CD4-positive, alpha-beta memory T cell (primary cell): ENCODE data around the gene ANKDD1A. TPM values are rescaled to one million over a fixed set of nuclear protein-coding genes. Genes with fewer than 3 reads are reported as not detected.

Source experiments
- CTCF ChIA-PET: fragments of 350-600 bp; sonication (Branson Sonifier 250); formaldehyde crosslinking; loops from one replicate; lab custom pipeline; 2021; ENCODE audit warnings: inconsistent platforms; ENCODE audit not compliant: partially characterized antibody; lab: Charles Lee
- POLR2A ChIA-PET: fragments of 350-600 bp; sonication (Branson Sonifier 250); formaldehyde crosslinking; loops from one replicate; lab custom pipeline; 2021; ENCODE audit not compliant: partially characterized antibody; lab: Charles Lee
- DNase-seq, 5 donors: peaks; one replicate each; pipeline versions ENCODE4 v3.0.0 to v3.0.0-alpha.2; 2020 to 2022; ENCODE audit warnings: mixed read lengths in 1 of 5
- H3K27ac ChIP-seq: one replicate; pipeline ENCODE4 v1.7.0; 2013; ENCODE audit warnings: low read depth, low read length
- H3K27me3 ChIP-seq: 2 replicates; pipeline ENCODE4 v1.7.0; 2013; ENCODE audit warnings: mild to moderate bottlenecking, low read length, moderate library complexity; ENCODE audit not compliant: insufficient read depth
- H3K36me3 ChIP-seq: 2 replicates; pipeline ENCODE4 v1.7.0; 2013; ENCODE audit warnings: mild to moderate bottlenecking, low read length, moderate library complexity; ENCODE audit not compliant: insufficient read depth
- H3K4me1 ChIP-seq: 2 replicates; pipeline ENCODE4 v1.7.0; 2013; ENCODE audit warnings: mild to moderate bottlenecking, low read length, moderate library complexity; ENCODE audit not compliant: insufficient read depth
- H3K4me3 ChIP-seq, 2 donors: one replicate each; pipeline ENCODE4 v1.7.0; 2013; ENCODE audit warnings: low read length in 2 of 2, mild to moderate bottlenecking in 1 of 2
- H3K9me3 ChIP-seq, 2 donors: one replicate each; pipeline ENCODE4 v1.7.0; 2013; ENCODE audit warnings: low read length in 2 of 2, control low read depth in 1 of 2; ENCODE audit not compliant: control insufficient read depth in 1 of 2
- H3K27ac Mint-ChIP-seq, 7 donors: one replicate each; pipeline ENCODE4 v1.8.0; 2020 to 2021; ENCODE audit warnings: mixed read lengths in 7 of 7, mild to moderate bottlenecking in 6 of 7, inconsistent platforms in 3 of 7, moderate library complexity in 3 of 7
- H3K27me3 Mint-ChIP-seq, 2 donors: one replicate each; pipeline ENCODE4 v1.8.0; 2020 to 2021; ENCODE audit warnings: mixed read lengths in 2 of 2
- H3K36me3 Mint-ChIP-seq, 2 donors: one replicate each; pipeline ENCODE4 v1.8.0; 2020 to 2021; ENCODE audit warnings: mixed read lengths in 2 of 2, inconsistent platforms in 1 of 2, mild to moderate bottlenecking in 1 of 2
- H3K4me1 Mint-ChIP-seq, 4 donors: one replicate each; pipeline ENCODE4 v1.8.0; 2020 to 2021; ENCODE audit warnings: mixed read lengths in 4 of 4, mild to moderate bottlenecking in 1 of 4
- H3K4me3 Mint-ChIP-seq, 8 donors: one replicate each; pipeline ENCODE4 v1.8.0; 2020 to 2021; ENCODE audit warnings: mixed read lengths in 8 of 8, mild to moderate bottlenecking in 7 of 8, moderate library complexity in 6 of 8, inconsistent platforms in 3 of 8
- H3K9me3 Mint-ChIP-seq, 8 donors: one replicate each; pipeline ENCODE4 v1.8.0; 2020 to 2021; ENCODE audit warnings: mixed read lengths in 8 of 8, mild to moderate bottlenecking in 5 of 8, inconsistent platforms in 3 of 8, moderate library complexity in 1 of 8
- intact Hi-C: fragments of 100-400 bp; cut with micrococcal nuclease; formaldehyde crosslinking; loops from one replicate; pipeline ENCODE4 v1.15.1; 2023
- polyA plus RNA-seq, 2 donors: library from polyadenylated mRNA; unstranded; fragments of 300-500 nt; fragmentation: Illumina TruSeq; gene quantifications; one replicate each; pipeline ENCODE4 v1.2.3, GENCODE V29; 2021
- total RNA-seq, 2 experiments: library from RNA; stranded (reverse); gene quantifications; one replicate each; pipeline ENCODE4 v1.2.3, GENCODE V29; 2021

The ANKDD1A gene
- total and polyA plus RNA-seq, 4 experiments from 2014 or later, result 0.16 to 5.9 (median 3.1) TPM

DNA sequence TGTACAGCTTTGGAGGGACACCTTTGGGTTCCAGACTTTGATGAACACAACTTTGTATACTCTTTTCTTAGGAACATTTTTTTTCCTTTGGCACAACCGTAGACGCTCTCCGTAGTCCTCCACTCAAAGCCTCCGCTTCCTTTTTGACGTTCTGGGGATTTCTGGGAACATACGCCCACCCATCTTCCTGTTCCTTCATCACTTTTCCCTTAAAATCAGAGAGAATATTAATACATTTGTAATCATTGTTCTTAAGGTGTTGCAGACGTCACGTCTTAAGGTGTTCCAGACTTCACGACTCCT, 78.4 kb downstream of the ANKDD1A start:
- peaks cover 0 to 6% (median 0%) of the 10 kb centered on the region in 8 donors for H3K9me3 Mint-ChIP-seq
- peak overlapping the region; percentile 92 to 98 (median 96) for H3K27ac Mint-ChIP-seq
- Histone ChIP-seq H3K27ac (peak overlapping the region; percentile 81), H3K4me1 (peaks cover 34% of the 10 kb centered on the region), H3K27me3 (no peaks in the 10 kb centered on the region), H3K4me3 (peak overlapping the region; percentile 96 to 99), H3K36me3 (no peaks in the 10 kb centered on the region), H3K9me3 (no peaks in the 10 kb centered on the region)
- ChIA-PET CTCF (no interaction called here), POLR2A (interaction anchor here (0.6 to 2.2 kb wide), 7 partner anchors 19 to 315 kb away, joined by 3 to 5 read pairs (median 4); partner anchors contain the start of gene RNU5B-1)
- intact Hi-C loops, result loop anchor here (5.0 kb wide), 1 partner anchor 148 kb away; the partner anchor contains the start of gene PLEKHO2
- DNase-seq, result no peak
- H3K36me3 Mint-ChIP-seq, result peaks cover 6 to 16% of the 10 kb centered on the region in 2 donors
- peaks cover 29 to 49% (median 41%) of the 10 kb centered on the region in 4 donors for H3K4me1 Mint-ChIP-seq
- peak overlapping the region; percentile 87 to 99 (median 95) for H3K4me3 Mint-ChIP-seq
- H3K27me3 Mint-ChIP-seq, result no peaks in the 10 kb centered on the region

DNA sequence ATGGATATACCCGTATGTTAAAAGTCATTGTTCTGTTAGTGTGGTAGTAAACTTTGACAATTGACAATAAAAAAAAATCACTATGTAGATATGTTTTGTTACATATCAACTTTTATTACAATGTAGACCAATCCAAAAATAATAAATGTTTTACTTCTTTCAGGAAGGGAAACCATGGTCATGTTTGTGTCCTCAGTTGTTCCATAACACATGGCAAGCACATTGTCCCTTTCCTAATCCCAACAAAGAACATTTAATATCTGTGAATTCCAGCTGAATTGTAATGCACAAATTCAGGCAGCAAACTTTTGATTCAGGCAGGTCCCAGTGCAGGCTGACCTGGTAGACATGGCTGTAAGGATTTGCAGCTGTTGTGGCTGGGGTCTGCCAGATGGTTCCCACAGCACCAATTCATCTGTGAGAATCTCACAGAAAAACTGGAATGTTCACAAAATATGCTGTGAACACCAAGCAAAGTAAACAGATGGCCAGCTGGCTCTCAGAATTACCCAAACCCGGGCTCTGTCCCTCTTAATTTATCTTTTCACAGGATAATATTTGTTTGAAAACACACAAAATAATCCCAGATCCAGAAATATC, 79.9 kb downstream of the ANKDD1A start:
- intact Hi-C loops, result loop anchor here (5.0 kb wide), 1 partner anchor 149 kb away; the partner anchor contains the start of gene PLEKHO2

DNA sequence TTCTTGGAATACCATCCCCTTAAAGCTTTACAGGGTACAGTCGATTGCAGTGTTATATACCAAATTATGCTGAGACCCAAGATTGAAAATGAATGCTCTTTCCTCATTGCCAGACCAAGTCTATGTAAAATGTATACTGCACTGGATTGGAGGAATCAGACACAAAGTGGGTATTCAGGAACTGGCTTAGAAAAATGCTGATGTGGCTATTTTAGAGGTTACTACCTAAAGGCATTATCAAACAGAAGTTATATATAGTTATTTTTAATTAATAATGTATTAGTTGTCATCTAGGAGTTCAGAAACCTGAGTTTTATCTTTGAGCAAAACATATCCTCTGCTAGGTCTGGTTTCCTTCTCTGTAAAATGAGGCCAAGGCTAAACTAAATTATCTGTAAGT, 81.6 kb downstream of the ANKDD1A start:
- POLR2A ChIA-PET, result interaction anchor here (0.5 kb wide), 1 partner anchor 1716 kb away, joined by 4 read pairs; no protein-coding TSS in a partner anchor
- H3K27ac Mint-ChIP-seq, result peak overlapping the region in 1 of 7 donors; percentile 57
- peaks cover 0 to 6% (median 0%) of the 10 kb centered on the region in 8 donors for H3K9me3 Mint-ChIP-seq
- intact Hi-C loops, result loop anchor here (5.0 kb wide), 1 partner anchor 151 kb away; the partner anchor contains the start of gene PLEKHO2
- CTCF ChIA-PET, result interaction anchor here (1.0 kb wide), 1 partner anchor 10 kb away, joined by 3 read pairs; no protein-coding TSS in a partner anchor
- Histone ChIP-seq H3K36me3 (no peaks in the 10 kb centered on the region), H3K4me1 (peaks cover 16% of the 10 kb centered on the region), H3K27ac (no peak overlapping the region), H3K4me3 (no peak overlapping the region), H3K27me3 (no peaks in the 10 kb centered on the region), H3K9me3 (no peaks in the 10 kb centered on the region)
- DNase-seq, result no peak
- H3K4me3 Mint-ChIP-seq, result peak overlapping the region in 2 of 8 donors; percentile 0 to 28
- H3K36me3 Mint-ChIP-seq, result peaks cover 0 to 9% of the 10 kb centered on the region in 2 donors
- no peaks in the 10 kb centered on the region for H3K27me3 Mint-ChIP-seq
- peaks cover 15 to 29% (median 19%) of the 10 kb centered on the region in 4 donors for H3K4me1 Mint-ChIP-seq

More for the DNA sequence above, 79.9 kb downstream of the ANKDD1A start:
- Mint-ChIP-seq H3K36me3 (peaks cover 6 to 11% of the 10 kb centered on the region in 2 donors), H3K27me3 (no peaks in the 10 kb centered on the region), H3K4me1 (peaks cover 23 to 40% (median 34%) of the 10 kb centered on the region in 4 donors), H3K4me3 (peak overlapping the region in 5 of 8 donors; percentile 0 to 65 (median 46)), H3K9me3 (peaks cover 0 to 6% (median 0%) of the 10 kb centered on the region in 8 donors), H3K27ac (peak overlapping the region in 3 of 7 donors; percentile 29 to 49 (median 31))
- Histone ChIP-seq H3K4me1 (peaks cover 29% of the 10 kb centered on the region), H3K4me3 (no peak overlapping the region), H3K36me3 (no peaks in the 10 kb centered on the region), H3K9me3 (no peaks in the 10 kb centered on the region), H3K27me3 (no peaks in the 10 kb centered on the region), H3K27ac (no peak overlapping the region)
- no peak for DNase-seq
- CTCF ChIA-PET, result no interaction called here
- POLR2A ChIA-PET, result interaction anchor here (1.5 to 2.2 kb wide), 2 partner anchors 98 to 313 kb away, joined by 3 to 5 read pairs; partner anchors contain the start of gene RNU5B-1

DNA sequence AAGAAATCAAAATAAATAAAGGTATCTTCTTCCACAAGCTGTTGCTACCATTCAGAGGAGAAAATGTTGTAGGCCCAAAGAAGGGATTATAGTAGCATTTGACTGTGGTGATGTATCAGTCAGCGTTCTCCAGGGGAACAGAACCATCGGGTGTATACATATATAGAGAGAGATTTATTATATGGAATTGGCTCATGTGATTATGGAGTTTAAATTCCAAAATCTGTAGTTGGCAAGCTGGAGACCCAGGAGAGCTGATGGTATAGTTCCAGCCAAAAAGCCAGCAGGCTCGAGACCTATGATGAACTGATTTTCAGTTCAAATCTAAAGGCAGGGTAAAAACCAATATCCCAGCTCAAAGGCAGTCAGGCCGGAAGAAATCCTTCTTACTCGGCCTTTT, 85.4 kb downstream of the ANKDD1A start:
- DNase-seq, result no peak
- POLR2A ChIA-PET, result no interaction called here

DNA sequence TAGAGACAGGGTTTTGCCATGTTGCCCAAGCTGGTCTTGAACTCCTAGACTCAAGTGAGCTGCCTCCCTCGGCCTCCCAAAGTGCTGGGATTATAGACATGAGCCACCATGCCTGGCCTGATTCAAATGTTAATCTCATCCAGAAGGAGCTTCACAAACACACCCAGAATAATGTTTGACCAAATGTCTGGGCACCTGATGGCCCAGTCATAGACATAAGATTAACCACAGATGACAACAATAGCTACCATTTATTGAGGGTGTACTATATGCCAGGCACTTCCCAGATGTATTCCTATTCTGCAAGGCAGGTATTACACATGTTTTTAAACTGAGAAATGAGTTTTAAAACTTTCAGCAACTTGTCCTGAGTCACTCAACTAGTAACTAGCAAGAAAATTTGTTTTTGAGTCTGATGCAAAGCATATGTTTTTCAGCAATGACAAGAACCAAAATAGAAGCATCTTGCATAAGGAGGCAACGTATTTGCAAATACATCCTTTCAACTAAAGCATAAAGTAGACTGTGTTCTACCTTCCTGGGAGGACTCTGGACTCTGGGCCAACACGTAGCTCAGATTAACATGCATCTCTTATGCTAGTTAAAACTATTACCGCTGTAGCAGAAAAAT, 86.2 kb downstream of the ANKDD1A start:
- peaks cover 3 to 7% of the 10 kb centered on the region in 2 donors for H3K36me3 Mint-ChIP-seq
- no peaks in the 10 kb centered on the region for H3K4me1 ChIP-seq
- no peaks in the 10 kb centered on the region for H3K9me3 ChIP-seq
- H3K27me3 Mint-ChIP-seq, result no peaks in the 10 kb centered on the region
- DNase-seq, result no peak
- H3K9me3 Mint-ChIP-seq, result no peaks in the 10 kb centered on the region
- no peak overlapping the region for H3K4me3 Mint-ChIP-seq
- H3K27ac ChIP-seq, result no peak overlapping the region
- intact Hi-C loops, result no loop called here
- no peaks in the 10 kb centered on the region for H3K36me3 ChIP-seq
- no peaks in the 10 kb centered on the region for H3K27me3 ChIP-seq
- CTCF ChIA-PET, result no interaction called here
- H3K27ac Mint-ChIP-seq, result peak overlapping the region in 1 of 7 donors; percentile 12
- H3K4me1 Mint-ChIP-seq, result peaks cover 0 to 4% (median 4%) of the 10 kb centered on the region in 4 donors
- POLR2A ChIA-PET, result no interaction called here
- H3K4me3 ChIP-seq, result no peak overlapping the region

More for the DNA sequence above, 85.4 kb downstream of the ANKDD1A start:
- no peaks in the 10 kb centered on the region for H3K27me3 Mint-ChIP-seq
- Histone ChIP-seq H3K4me3 (no peak overlapping the region), H3K36me3 (no peaks in the 10 kb centered on the region), H3K9me3 (no peaks in the 10 kb centered on the region), H3K27ac (no peak overlapping the region), H3K4me1 (no peaks in the 10 kb centered on the region), H3K27me3 (no peaks in the 10 kb centered on the region)
- intact Hi-C loops, result no loop called here
- H3K9me3 Mint-ChIP-seq, result no peaks in the 10 kb centered on the region
- peaks cover 0 to 5% (median 4%) of the 10 kb centered on the region in 4 donors for H3K4me1 Mint-ChIP-seq
- H3K36me3 Mint-ChIP-seq, result peaks cover 3 to 7% of the 10 kb centered on the region in 2 donors
- H3K4me3 Mint-ChIP-seq, result no peak overlapping the region
- H3K27ac Mint-ChIP-seq, result no peak overlapping the region
- CTCF ChIA-PET, result interaction anchor here (1.5 kb wide), 1 partner anchor 12 kb away, joined by 3 read pairs; no protein-coding TSS in a partner anchor

DNA sequence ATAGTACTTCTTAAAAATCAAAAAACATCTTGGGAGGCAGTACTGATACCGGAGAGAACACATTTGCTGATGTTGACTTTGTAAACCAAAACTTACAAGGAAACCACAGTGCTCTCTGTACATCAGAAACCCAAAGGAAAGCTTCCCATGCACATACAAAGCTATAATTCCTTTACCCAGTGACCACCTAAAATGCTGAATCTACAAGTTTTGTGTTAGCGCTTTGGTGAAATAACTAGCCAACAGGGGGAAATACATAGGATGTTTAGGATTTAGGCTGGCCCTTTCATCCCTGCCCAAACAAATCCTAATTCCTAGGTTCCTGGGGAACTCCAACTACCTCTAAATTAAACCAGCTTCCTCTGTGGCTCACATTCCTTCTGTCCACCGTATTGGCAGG, 93.3 kb downstream of the ANKDD1A start:
- Mint-ChIP-seq H3K36me3 (peaks cover 7 to 25% of the 10 kb centered on the region in 2 donors), H3K9me3 (no peaks in the 10 kb centered on the region), H3K27ac (peak overlapping the region in 3 of 7 donors; percentile 16 to 34 (median 18)), H3K4me1 (peaks cover 0 to 2% (median under 1%) of the 10 kb centered on the region in 4 donors), H3K27me3 (no peaks in the 10 kb centered on the region), H3K4me3 (no peak overlapping the region)
- POLR2A ChIA-PET, result no interaction called here
- Histone ChIP-seq H3K27me3 (no peaks in the 10 kb centered on the region), H3K36me3 (no peaks in the 10 kb centered on the region), H3K4me3 (no peak overlapping the region), H3K9me3 (no peaks in the 10 kb centered on the region), H3K4me1 (no peaks in the 10 kb centered on the region), H3K27ac (no peak overlapping the region)
- CTCF ChIA-PET, result no interaction called here
- DNase-seq, result no peak
- intact Hi-C loops, result no loop called here

DNA sequence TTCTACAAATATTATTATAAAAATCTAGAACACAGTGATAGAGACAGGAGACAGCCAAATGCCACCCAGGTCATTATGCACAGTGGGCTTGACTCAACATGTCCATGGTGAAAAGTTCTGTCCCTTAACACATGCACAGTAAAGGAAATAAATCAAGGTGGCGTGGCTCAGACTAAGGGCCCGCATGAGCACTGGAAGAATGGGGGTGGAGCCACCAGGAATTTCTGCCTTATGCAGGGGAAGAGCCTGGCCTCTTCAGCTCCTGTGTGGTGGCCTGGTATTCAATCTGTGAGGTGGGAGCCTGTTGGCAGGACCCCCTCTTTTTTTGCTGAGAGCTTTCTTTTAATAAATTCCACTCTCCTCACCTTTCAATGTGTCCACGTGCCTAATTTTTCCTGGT, 95.2 kb downstream of the ANKDD1A start:
- Histone ChIP-seq H3K4me3 (no peak overlapping the region), H3K36me3 (no peaks in the 10 kb centered on the region), H3K4me1 (no peaks in the 10 kb centered on the region), H3K27ac (no peak overlapping the region), H3K9me3 (no peaks in the 10 kb centered on the region), H3K27me3 (no peaks in the 10 kb centered on the region)
- H3K27me3 Mint-ChIP-seq, result no peaks in the 10 kb centered on the region
- no peaks in the 10 kb centered on the region for H3K9me3 Mint-ChIP-seq
- peaks cover 0 to 23% of the 10 kb centered on the region in 2 donors for H3K36me3 Mint-ChIP-seq
- DNase-seq, result no peak
- peaks cover 0 to 3% (median under 1%) of the 10 kb centered on the region in 4 donors for H3K4me1 Mint-ChIP-seq
- ChIA-PET POLR2A (no interaction called here), CTCF (no interaction called here)
- intact Hi-C loops, result no loop called here
- no peak overlapping the region for H3K4me3 Mint-ChIP-seq
- H3K27ac Mint-ChIP-seq, result no peak overlapping the region
